Left renal pelvis (tissue), 4 donors: Measurements from ENCODE around the gene AK5. TPM values are rescaled to one million over a fixed set of nuclear protein-coding genes. Genes with fewer than 3 reads are reported as not detected.
A peak's percentile ranks its signal among the peaks of the same experiment; 100 is the strongest.

Experiments used
- DNase-seq, 4 donors: peaks; one replicate each; pipeline ENCODE4 v3.0.0-alpha.2; 2013; ENCODE audit warnings: low read depth in 4 of 4, low spot score in 3 of 4
- polyA plus RNA-seq, 4 donors: library from polyadenylated mRNA; unstranded; fragments of 120-200 nt; gene quantifications; one replicate each; pipeline ENCODE4 v1.2.1, GENCODE V29; 2013; ENCODE audit not compliant: insufficient read length in 4 of 4

The AK5 gene, protein sequence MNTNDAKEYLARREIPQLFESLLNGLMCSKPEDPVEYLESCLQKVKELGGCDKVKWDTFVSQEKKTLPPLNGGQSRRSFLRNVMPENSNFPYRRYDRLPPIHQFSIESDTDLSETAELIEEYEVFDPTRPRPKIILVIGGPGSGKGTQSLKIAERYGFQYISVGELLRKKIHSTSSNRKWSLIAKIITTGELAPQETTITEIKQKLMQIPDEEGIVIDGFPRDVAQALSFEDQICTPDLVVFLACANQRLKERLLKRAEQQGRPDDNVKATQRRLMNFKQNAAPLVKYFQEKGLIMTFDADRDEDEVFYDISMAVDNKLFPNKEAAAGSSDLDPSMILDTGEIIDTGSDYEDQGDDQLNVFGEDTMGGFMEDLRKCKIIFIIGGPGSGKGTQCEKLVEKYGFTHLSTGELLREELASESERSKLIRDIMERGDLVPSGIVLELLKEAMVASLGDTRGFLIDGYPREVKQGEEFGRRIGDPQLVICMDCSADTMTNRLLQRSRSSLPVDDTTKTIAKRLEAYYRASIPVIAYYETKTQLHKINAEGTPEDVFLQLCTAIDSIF
- 1 to 10 TPM; 3.5 to 5.3 (median 4.9) TPM for polyA plus RNA-seq

DNA sequence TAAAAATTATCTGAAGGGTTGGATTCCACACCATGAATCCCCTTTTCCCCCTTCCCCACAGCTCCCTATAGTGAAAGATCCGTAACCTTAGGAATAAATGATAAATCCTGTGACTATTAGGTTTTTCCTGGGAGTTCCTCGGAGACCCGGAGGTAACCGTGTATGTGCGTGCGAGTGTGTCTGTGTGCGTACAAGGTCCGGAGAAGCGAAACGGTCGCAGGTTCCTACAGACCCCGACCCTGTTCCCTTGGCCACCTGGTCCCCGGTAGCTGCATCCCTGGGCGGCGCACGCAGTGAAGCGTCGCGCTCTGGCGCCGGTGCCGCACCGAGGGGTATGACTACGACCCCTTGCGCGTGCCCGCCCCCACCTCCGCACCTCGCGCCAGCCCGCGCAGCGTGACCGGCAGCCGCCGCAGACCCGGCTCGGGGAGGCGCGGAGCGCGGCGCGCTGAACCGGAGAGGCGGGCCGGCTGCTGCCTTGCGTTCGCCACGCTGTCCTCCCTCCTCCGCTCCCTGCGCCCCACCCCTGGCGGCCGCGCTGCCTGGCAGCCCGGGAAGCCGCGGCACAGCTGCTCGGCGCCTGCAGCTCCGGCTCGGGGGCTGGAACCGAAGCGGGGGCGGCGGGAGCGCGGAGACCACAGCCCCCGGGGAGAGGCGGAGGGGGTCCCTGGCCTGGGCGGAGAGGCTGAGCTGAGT is at the start of gene AK5:
AK5 (plus strand) TSS at position 529 of the 696 bp plus-strand sequence. CDS start 295 bp downstream, outside the sequence.
- peak in 2 of 4 donors; percentile 30 to 36 for DNase-seq

DNA sequence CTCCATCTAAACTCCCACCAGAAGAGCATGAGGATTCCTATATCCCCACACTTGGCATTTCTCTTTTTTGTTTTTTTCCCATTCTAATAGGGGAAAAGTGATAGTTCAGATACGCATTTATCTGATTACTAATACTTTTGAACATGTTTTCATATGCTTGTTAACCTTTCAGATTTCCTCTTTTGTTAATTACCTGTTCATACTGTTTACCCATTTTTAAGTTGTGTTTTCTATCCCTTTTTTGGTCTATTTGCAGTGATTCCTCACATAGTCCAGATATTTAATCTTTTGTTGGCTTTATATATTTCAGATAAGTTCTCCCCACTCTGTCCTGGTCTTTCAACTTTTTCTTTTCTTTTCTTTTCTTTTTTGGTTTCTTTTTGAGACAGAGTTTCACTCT is 49.0 kb upstream of the AK5 start:
- DNase-seq: no peak

DNA sequence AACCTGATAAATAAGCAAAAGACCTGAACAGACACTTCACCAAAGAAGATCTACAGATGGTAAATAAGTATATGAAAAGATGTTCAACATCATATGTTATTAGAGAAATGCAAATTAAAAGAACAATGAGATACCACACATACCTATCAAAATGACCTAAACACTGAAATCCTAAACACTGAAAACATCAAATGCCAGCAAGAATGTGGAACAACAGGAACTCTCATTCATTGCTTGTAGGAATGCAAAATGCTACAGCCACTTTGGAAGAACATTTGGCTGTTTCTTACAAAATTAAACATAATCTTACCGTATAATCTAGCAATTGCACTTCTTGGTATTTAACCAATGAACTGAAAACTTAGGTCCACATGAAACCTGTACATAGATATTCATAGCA is 47.7 kb upstream of the AK5 start:
- DNase-seq: no peak

DNA sequence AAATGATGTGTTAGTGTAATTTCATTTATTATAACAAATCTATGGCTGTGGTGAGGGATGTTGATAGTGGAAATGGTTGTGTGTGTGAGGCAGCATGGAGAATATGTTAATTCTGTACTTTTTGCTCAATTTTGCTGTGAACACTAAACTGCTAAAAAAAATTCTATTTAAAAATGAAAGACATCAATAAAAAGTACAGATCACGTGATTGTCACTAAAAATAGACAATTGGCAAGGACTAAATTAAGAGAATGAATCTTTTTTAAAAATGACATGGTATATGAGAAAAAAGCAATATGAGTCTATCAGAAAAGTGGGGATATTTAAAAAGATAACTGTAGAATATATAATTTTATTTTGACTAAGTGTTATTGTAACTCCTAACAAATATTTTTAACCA is 46.9 kb upstream of the AK5 start:
- no peak for DNase-seq

DNA sequence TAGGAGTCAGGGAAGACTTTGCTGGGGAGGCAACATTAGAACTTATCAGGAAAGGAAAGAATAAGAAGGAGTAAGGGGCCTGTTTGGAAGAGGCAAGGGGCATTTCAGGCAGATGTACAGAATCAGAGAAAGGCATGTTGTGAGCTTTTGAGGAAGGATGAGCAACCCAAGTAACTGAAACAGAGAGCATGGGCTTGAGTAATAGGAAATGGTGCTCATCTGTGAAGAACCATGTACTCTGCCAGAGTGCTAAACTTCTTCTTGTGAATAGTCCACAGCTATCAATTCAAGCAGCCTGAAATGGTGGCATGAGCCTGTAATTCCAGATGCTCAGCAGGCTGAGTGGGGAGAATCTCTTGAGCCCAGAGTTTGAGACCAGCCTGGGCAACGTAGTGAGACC is 43.4 kb upstream of the AK5 start:
- DNase-seq: no peak

DNA sequence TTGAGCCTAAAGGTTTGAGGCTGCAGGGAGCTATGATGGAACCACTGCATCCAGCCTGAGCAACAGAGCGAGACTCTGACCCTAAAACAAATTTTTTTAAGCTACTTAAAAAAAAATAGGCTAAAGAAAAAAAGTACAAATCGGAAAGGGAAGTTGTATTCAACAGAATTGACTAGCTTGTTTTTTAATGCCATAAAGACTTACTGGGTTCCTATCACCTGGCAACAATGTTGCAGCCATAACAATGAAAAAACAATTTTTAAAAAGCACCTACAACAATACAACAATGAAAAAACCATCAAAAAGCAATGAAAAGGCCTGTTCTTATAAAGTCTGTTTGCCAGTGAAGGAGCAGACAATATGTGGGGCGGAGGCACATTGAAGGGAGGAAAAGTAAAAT is 42.5 kb upstream of the AK5 start:
- no peak for DNase-seq

DNA sequence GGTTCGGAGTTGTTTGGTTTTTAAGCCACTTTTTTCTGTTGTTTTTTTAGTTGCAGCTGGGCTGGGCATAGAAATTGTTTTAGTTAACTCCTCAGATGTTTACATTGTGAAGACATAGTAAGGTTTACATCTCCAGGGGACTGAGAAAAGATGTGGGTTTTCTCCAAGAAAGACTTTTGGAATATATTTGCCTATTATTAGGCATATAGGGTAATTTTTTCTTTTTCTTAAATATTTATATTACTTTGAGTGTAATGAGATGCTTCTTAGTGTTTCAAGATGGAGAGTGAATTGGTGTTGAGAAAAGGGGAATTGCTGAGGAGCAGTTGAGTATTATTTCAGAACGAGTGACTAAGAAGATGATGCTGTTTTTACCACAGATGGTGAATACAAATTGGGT is 36.0 kb upstream of the AK5 start:
- DNase-seq: no peak

DNA sequence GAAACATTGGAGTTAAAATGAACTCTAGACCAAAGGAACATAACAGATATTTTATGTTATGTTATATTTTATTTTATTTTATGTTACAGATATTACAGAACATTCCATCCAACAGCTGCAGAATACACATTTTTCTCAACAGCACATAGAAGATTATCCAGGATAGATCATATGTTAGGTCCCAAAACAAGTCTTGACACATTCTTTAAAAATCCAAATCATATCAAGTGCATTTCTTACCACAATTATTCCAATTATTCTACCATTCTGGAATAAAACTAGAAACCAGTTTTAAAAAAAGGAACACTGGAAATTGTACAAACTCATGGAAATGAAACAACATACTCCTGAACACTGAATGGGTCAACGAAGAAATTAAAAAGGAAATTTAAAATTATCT is 31.7 kb upstream of the AK5 start:
- DNase-seq: no peak

DNA sequence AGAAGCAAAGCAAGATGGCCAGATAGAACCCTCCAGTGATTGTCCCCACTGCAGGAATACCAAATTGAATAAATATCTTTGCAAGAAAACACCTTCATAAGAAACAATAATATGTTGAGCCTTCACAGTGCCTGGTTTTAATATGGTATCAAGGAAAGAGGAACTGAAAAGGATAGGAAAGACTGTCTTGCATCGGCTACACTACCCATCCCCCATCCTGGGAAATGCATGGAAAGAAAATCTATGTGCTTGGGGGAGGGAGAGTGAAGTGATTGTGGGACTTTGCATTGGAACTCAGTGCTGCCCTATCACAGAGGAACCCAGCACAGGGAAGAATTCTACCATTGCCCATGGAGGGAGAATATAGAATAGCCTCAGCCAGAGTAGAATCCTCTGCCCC is 28.6 kb upstream of the AK5 start:
- DNase-seq: no peak

DNA sequence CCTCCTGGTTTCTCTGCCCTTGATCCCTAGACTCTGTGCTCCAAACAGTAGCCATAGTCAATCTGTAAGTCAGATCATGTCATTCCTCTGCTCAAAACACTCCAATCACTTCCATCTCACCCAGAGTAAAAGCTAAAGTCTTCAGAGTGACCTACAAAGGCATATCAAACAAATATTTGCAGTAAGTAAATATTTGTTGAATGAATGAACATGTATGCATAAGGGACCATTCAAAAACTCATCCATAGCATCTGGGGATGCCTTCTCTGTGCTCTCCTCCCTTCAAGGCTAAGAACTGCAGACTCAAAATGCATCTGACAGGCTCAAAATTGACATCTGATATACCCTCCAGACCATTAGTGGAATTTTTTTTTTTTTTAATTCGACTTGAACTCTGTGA is 18.1 kb upstream of the AK5 start:
- DNase-seq: no peak

DNA sequence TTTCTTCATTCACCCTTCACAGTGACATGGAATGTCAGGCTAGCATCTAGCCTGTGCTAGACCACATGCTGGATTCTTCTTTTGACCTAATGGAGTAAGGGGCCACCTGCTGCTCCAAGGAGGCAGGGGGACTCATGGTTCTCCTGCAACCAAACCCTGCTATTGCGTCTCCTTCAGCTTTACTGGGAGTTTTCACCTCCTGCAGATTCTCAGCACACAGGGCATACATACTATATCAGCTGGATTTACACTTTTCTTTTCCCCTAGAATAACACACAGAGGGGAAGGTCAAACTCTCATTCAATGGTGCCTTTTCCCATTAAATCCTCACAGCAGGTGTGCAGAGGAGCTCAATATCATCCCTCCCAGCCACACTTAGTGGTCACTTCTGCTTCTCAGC is 16.6 kb upstream of the AK5 start:
- DNase-seq: no peak

DNA sequence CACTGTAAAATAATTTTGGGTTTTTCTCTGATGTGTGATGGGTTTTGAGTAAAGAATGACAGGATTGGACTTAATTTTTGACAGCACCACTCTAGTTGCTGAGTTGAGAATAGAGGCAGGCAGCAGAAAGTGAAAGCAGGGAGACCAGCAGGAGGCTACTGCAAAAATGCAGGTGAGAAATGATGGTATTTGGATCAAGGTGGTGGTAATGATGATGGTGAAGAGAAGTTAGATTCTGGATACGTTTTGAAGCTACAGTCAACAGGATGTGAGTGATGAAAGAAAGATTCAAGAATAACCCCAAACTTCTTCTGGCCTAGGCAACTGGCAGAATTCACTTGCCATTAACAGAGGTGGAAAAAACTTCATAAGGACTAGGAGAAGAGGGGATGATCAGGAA is 14.8 kb upstream of the AK5 start:
- no peak for DNase-seq

DNA sequence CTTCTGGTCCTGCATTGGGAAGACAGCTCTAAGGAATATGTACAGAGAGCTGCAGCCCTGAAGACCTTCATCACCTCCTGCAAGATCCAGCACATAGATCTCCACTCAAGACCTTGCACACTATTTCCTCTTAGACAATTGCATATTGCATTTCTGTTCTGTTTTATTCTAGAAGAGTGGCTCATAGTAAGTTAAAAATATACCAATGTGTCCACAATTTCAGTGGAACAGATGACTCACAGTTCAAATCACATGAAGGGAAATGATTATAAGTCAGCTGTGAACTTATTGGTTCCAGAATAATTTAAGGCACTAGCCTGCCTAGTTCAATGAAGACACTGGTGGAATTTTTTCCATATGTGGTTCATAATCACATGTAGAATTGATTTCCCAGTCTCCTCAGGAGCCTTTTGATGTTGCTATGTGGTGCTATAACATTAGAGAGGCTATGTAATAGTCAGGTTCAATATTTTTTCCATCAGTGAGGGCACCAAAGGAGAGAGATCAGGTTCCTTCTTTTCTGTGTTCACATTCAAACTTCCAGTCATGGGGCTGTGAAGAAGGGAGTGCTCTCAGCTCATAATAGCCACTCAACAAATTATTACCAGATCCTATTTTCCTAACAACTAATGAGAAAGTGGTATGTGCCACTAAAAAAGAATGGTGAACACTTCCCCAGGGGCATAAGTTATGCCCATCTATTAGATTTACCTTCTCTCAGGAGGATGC is 9.8 kb upstream of the AK5 start:
- no peak for DNase-seq

DNA sequence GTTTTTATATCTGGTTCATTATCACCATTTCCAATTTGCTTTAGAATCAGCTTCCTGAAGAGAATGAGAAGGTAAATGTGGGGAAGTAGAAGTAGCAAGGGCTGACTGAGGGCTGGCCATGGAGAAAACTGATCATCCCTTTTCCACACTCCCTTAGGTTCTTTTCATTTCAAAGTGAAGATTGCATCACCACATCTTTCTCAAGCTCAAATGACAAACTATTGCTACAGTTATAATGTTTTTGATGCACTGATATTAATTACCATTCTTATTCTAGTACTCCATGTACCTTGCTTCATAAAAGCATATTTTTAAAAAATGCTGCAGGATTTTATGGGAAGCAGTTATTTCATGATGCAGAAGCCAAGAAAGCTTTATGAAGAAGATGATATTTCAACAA is 7.9 kb upstream of the AK5 start:
- DNase-seq: no peak

DNA sequence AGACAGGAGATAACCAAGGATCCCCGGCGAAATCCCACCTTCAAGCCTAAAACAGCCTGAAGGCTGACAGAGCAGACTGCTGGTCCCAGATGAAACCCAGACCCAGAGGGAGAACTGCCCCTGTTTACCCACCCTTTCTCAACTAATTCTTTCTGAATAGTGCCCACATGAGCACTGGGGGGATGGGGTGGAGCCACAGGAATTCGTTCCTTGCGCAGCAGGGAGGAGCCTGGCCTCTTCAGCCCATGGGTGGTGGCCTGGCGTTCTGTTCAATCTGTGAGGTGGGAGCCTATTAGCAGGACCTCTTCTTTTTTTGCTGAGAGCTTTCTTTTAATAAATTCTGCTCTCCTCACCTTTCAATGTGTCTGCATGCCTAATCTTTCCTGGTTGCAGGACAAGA is 6.6 kb upstream of the AK5 start:
- DNase-seq: no peak

DNA sequence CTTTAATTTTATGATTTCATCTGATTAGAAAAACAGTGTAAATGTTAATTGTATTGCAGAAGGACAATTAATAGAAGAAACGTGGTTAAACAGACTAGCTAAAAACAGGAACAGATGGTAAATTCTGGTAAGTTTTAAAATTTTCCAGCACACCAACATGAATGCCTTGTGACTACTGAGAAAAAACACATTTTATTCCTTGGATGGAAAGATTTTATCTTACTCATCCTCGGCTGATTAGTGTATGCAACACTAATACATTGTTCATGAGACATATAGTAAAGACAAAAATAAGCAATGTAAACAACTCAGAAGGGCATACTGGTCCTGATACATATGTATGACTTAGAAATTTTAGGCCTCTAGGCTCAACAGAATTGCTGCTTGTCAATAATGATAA is 4.9 kb upstream of the AK5 start:
- no peak for DNase-seq

DNA sequence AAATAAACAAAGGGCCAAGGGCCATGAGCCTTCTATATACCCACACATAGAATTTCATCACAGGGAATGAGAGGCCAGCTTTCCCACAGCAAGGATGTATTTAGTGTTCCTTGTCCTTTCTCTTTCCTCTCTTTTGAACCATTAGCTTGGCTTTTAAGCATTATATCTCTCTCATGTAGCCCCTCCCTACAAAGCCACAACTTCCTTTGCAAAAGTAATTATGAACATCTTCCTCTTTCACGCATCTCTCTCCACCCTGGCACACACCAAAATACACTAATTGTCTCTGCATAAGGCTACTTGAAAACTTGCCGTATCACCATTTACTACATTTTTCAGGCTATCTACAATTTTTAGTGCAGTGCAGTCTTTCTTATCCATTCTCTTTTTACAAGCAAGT is 1.9 kb upstream of the AK5 start:
- DNase-seq: no peak

DNA sequence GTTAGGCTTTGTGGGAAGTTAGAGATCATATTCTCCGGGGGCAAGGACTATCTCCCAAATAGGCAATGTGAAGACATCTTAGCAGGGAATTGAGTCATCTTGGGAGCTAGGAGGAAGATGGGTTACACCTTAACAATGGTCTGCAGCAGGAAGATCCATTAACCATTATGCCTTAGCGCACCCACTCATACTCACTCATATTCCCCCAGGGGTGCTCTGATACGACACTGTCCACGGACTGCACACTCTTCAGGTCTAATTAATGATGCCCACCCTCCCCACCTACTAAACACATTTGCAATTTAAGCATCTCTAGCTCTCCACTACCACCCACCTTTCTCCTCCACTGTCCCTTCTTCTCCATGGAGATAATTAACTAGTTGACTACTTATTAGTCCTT is 857 bp upstream of the AK5 start:
- DNase-seq: no peak

DNA sequence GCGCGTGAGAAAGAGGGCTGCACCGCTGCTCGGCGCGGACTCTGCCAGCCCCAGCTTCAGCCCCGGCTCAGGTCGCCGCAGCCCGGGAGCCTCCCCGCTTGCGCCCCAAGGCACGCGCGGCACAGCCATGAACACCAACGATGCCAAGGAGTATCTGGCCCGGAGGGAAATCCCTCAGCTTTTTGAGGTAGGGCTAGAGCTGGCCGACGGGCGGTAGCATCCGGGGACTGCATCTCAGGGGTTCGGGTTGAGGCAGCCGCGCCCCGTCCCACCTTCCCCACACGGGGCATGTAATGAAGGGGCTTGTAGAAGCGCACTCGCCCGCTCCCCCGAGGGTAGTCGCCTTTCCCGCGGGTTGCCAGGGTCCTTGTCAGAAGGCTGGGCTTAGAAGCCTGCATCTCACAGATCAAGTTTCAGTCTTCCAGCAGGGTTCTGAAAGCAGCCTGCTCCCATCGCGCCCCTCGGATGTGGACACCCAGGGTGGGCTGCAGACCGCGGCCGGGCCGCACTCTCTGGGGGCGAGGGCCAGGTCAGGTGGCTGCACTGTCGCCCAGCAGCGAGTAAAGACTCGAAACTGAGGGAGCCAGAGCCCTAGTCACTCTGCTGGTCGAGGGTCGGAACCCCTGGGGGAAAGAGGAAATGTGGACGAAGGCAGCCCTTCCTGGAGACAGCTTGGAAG is 507 bp downstream of the AK5 start:
- DNase-seq: no peak

DNA sequence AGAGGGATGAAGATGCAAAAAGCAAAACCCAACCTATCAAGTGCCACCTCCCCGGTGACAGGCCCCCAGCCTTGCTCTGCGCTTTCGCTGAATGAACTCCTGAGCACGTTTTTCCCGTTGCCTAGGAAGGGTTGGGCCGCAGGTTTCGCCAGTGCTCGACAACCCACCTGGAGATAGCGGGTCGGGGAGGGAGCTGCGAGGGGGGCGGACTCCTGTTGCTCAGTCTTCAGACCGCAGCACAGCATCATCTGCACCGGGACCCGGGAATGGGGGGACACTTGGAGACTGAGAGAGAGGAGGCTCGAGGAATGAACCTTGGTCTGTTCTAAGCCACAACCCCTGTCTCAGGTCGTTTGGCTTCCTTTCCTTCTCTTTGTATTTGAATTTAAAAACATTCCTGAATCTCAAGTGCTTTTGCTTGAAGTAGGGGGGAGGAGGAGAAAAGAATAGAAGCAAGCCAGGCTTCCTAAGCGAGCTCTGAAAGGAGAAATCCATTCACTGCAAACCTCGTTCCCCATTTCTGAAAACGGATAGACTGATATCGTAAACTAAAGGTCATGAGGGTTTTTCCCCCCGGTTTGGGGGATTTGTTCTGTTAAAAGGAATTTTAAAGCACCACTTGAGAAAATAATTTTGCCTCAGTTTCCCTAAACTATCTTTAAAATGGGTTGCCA is 1.2 kb downstream of the AK5 start:
- no peak for DNase-seq
